Measurements from ENCODE around the gene TRIM50.
A peak's percentile ranks its signal among the peaks of the same experiment; 100 is the strongest.
"Not testable (repeated sequence)": the region's sequence is repeated elsewhere in the genome, so short reads cannot be mapped to it uniquely, and the experiment has no call there.

Gene TRIM50
- total RNA-seq, result 0 to 0.32 (median 0) reads per million in 9 experiments

GRCh38 chr7:73327922-73328321, at the start of gene TRIM50, which contains the start of gene FKBP6:
Gene TRIM50 (minus strand): TSS chr7:73328082. CDS start chr7:73324787, 3,295 bp downstream.
Gene FKBP6 (plus strand): TSS chr7:73328161. CDS start chr7:73328429, 268 bp downstream.
- H3K4me3 Mint-ChIP-seq; ATAC-seq (replicated peaks); H3K4me1 Mint-ChIP-seq (ENCODE audit: low read depth in 2 of 2); H3K36me3 Mint-ChIP-seq (ENCODE audit: insufficient read depth); H3K9me3 Mint-ChIP-seq; H3K27me3 Mint-ChIP-seq; DNase-seq: not testable (repeated sequence)
- H3K27ac Mint-ChIP-seq, result peak within 1 kb of the TSS in 1 of 2 donors; percentile 27

- peaks cover 34 to 61% of the 10 kb centered on the region in 2 donors for H3K27me3 Mint-ChIP-seq
- peaks cover 0 to 2% of the 10 kb centered on the region in 2 donors for H3K4me1 Mint-ChIP-seq (ENCODE audit: low read depth in 2 of 2)
- H3K27ac Mint-ChIP-seq, result no peak overlapping the region
- DNase-seq (no peak), ATAC-seq (replicated peaks) (no peak)
- H3K4me3 Mint-ChIP-seq, result no peak overlapping the region
- no peaks in the 10 kb centered on the region for H3K36me3 Mint-ChIP-seq (ENCODE audit: insufficient read depth)
- no peaks in the 10 kb centered on the region for H3K9me3 Mint-ChIP-seq
These were observed 49.0 kb upstream of the TRIM50 start for GRCh38 chr7:73376671-73377412.

GRCh38 chr7:73376262-73376661, 48.4 kb upstream of the TRIM50 start:
- not testable (repeated sequence) for H3K36me3 Mint-ChIP-seq (ENCODE audit: insufficient read depth); H3K4me1 Mint-ChIP-seq (ENCODE audit: low read depth in 2 of 2); ATAC-seq (replicated peaks); H3K4me3 Mint-ChIP-seq; H3K27ac Mint-ChIP-seq; H3K9me3 Mint-ChIP-seq; DNase-seq
- H3K27me3 Mint-ChIP-seq, result peaks cover 28 to 56% of the 10 kb centered on the region in 2 donors

GRCh38 chr7:73373741-73374140, 45.9 kb upstream of the TRIM50 start:
- Mint-ChIP-seq H3K36me3 (ENCODE audit: insufficient read depth) (no peaks in the 10 kb centered on the region), H3K27ac (no peak overlapping the region), H3K9me3 (no peaks in the 10 kb centered on the region), H3K4me3 (no peak overlapping the region), H3K27me3 (peaks cover 31 to 49% of the 10 kb centered on the region in 2 donors), H3K4me1 (ENCODE audit: low read depth in 2 of 2) (peaks cover 0 to 2% of the 10 kb centered on the region in 2 donors)
- DNase-seq (no peak), ATAC-seq (replicated peaks) (no peak)

GRCh38 chr7:73369622-73370021, 41.7 kb upstream of the TRIM50 start:
- Mint-ChIP-seq H3K27me3 (peaks cover 17 to 25% of the 10 kb centered on the region in 2 donors), H3K27ac (peak overlapping the region in 1 of 2 donors; percentile 1), H3K36me3 (ENCODE audit: insufficient read depth) (no peaks in the 10 kb centered on the region), H3K4me3 (no peak overlapping the region), H3K4me1 (ENCODE audit: low read depth in 2 of 2) (peaks cover 0 to 3% of the 10 kb centered on the region in 2 donors), H3K9me3 (no peaks in the 10 kb centered on the region)
- no peak for DNase-seq
- ATAC-seq (replicated peaks), result no peak

GRCh38 chr7:73369009-73369408, 41.1 kb upstream of the TRIM50 start:
- no peaks in the 10 kb centered on the region for H3K36me3 Mint-ChIP-seq (ENCODE audit: insufficient read depth)
- H3K9me3 Mint-ChIP-seq, result no peaks in the 10 kb centered on the region
- H3K4me1 Mint-ChIP-seq (ENCODE audit: low read depth in 2 of 2), result peaks cover 0 to 3% of the 10 kb centered on the region in 2 donors
- peaks cover 17 to 18% of the 10 kb centered on the region in 2 donors for H3K27me3 Mint-ChIP-seq
- no peak for DNase-seq
- H3K27ac Mint-ChIP-seq, result no peak overlapping the region
- ATAC-seq (replicated peaks), result no peak
- H3K4me3 Mint-ChIP-seq, result no peak overlapping the region

GRCh38 chr7:73366990-73367389, 39.1 kb upstream of the TRIM50 start:
- no peaks in the 10 kb centered on the region for H3K9me3 Mint-ChIP-seq
- H3K27me3 Mint-ChIP-seq, result peaks cover 21 to 23% of the 10 kb centered on the region in 2 donors
- H3K4me1 Mint-ChIP-seq (ENCODE audit: low read depth in 2 of 2), result peaks cover 0 to 3% of the 10 kb centered on the region in 2 donors
- ATAC-seq (replicated peaks), result no peak
- DNase-seq, result no peak
- no peak overlapping the region for H3K27ac Mint-ChIP-seq
- H3K4me3 Mint-ChIP-seq, result no peak overlapping the region
- no peaks in the 10 kb centered on the region for H3K36me3 Mint-ChIP-seq (ENCODE audit: insufficient read depth)

- peaks cover 21 to 28% of the 10 kb centered on the region in 2 donors for H3K27me3 Mint-ChIP-seq
- no peak for ATAC-seq (replicated peaks)
These were observed 38.2 kb upstream of the TRIM50 start for GRCh38 chr7:73366127-73366526.

GRCh38 chr7:73364006-73364728, 36.3 kb upstream of the TRIM50 start:
- DNase-seq, result no peak
- no peak overlapping the region for H3K27ac Mint-ChIP-seq
- no peaks in the 10 kb centered on the region for H3K9me3 Mint-ChIP-seq
- H3K4me3 Mint-ChIP-seq, result no peak overlapping the region
- peaks cover 35 to 36% of the 10 kb centered on the region in 2 donors for H3K27me3 Mint-ChIP-seq
- peaks cover 0 to 3% of the 10 kb centered on the region in 2 donors for H3K4me1 Mint-ChIP-seq (ENCODE audit: low read depth in 2 of 2)
- no peak for ATAC-seq (replicated peaks)
- no peaks in the 10 kb centered on the region for H3K36me3 Mint-ChIP-seq (ENCODE audit: insufficient read depth)

More at GRCh38 chr7:73366127-73366526, 38.2 kb upstream of the TRIM50 start:
- H3K36me3 Mint-ChIP-seq (ENCODE audit: insufficient read depth), result no peaks in the 10 kb centered on the region
- no peak overlapping the region for H3K27ac Mint-ChIP-seq
- H3K4me1 Mint-ChIP-seq (ENCODE audit: low read depth in 2 of 2), result peaks cover 0 to 3% of the 10 kb centered on the region in 2 donors
- DNase-seq, result no peak
- H3K9me3 Mint-ChIP-seq, result no peaks in the 10 kb centered on the region
- H3K4me3 Mint-ChIP-seq, result no peak overlapping the region

GRCh38 chr7:73363225-73364005, 35.5 kb upstream of the TRIM50 start:
- Mint-ChIP-seq H3K9me3 (no peaks in the 10 kb centered on the region), H3K27ac (no peak overlapping the region), H3K4me1 (ENCODE audit: low read depth in 2 of 2) (peaks cover 0 to 3% of the 10 kb centered on the region in 2 donors), H3K36me3 (ENCODE audit: insufficient read depth) (no peaks in the 10 kb centered on the region), H3K4me3 (no peak overlapping the region), H3K27me3 (peaks cover 33 to 42% of the 10 kb centered on the region in 2 donors)
- DNase-seq (no peak), ATAC-seq (replicated peaks) (no peak)

GRCh38 chr7:73360590-73360989, 32.7 kb upstream of the TRIM50 start:
- ATAC-seq (replicated peaks); H3K27ac Mint-ChIP-seq; H3K9me3 Mint-ChIP-seq; H3K4me3 Mint-ChIP-seq; H3K36me3 Mint-ChIP-seq (ENCODE audit: insufficient read depth); DNase-seq; H3K4me1 Mint-ChIP-seq (ENCODE audit: low read depth in 2 of 2): not testable (repeated sequence)
- peaks cover 27 to 30% of the 10 kb centered on the region in 2 donors for H3K27me3 Mint-ChIP-seq

- peaks cover 3% of the 10 kb centered on the region for H3K36me3 Mint-ChIP-seq (ENCODE audit: insufficient read depth)
- H3K4me3 Mint-ChIP-seq, result no peak overlapping the region
- DNase-seq (no peak), ATAC-seq (replicated peaks) (no peak)
- H3K4me1 Mint-ChIP-seq (ENCODE audit: low read depth in 2 of 2), result no peaks in the 10 kb centered on the region
- H3K9me3 Mint-ChIP-seq, result no peaks in the 10 kb centered on the region
- peaks cover 27 to 30% of the 10 kb centered on the region in 2 donors for H3K27me3 Mint-ChIP-seq
- H3K27ac Mint-ChIP-seq, result no peak overlapping the region
These were observed 32.0 kb upstream of the TRIM50 start for GRCh38 chr7:73359746-73360375.

- no peaks in the 10 kb centered on the region for H3K9me3 Mint-ChIP-seq
- ATAC-seq (replicated peaks) (no peak), DNase-seq (no peak)
- H3K4me3 Mint-ChIP-seq, result no peak overlapping the region
- no peak overlapping the region for H3K27ac Mint-ChIP-seq
- no peaks in the 10 kb centered on the region for H3K4me1 Mint-ChIP-seq (ENCODE audit: low read depth in 2 of 2)
- peaks cover 27 to 30% of the 10 kb centered on the region in 2 donors for H3K27me3 Mint-ChIP-seq
- peaks cover 3% of the 10 kb centered on the region for H3K36me3 Mint-ChIP-seq (ENCODE audit: insufficient read depth)
These were observed 31.4 kb upstream of the TRIM50 start for GRCh38 chr7:73359306-73359705.

All from effector memory CD8-positive, alpha-beta T cell (primary cell).